Endothelial cell of umbilical vein (primary cell): ENCODE results near the gene CDC37. TPM values are rescaled to one million over a fixed set of nuclear protein-coding genes. Genes with fewer than 3 reads are reported as not detected.

ENCODE experiments used
- BruUV-seq: library from RNA; stranded (reverse); fragments of 400-500 nt; replicated peaks from 2 replicates; lab custom pipeline; 2021; lab: Mats Ljungman, UMichigan
- CTCF ChIA-PET: fragments of 300-600, 350-600 bp; sonication (Branson Sonifier 250); formaldehyde crosslinking; loops from one replicate; lab custom pipeline; 2021; ENCODE audit warnings: antibody characterized with exemption, inconsistent platforms; lab: Charles Lee
- POLR2A ChIA-PET: fragments of 300-600, 350-600 bp; sonication (Branson Sonifier 250); formaldehyde crosslinking; loops from one replicate; lab custom pipeline; 2021; ENCODE audit warnings: antibody characterized with exemption, inconsistent platforms; lab: Charles Lee
- DNase-seq: peaks from one replicate; pipeline ENCODE4 v3.0.0-alpha.2; 2011; ENCODE audit warnings: low read depth, low spot score
- FAIRE-seq: peaks from 2 replicates; lab custom pipeline; 2011; peaks lifted over from hg19 to GRCh38; lab: Jason Lieb, UNC
- H2AFZ ChIP-seq: 2 replicates; pipeline ENCODE4 v1.6.0; 2012; ENCODE audit warnings: low read depth, low read length, control low read depth, inconsistent platforms
- H3K27ac ChIP-seq: 2 replicates; pipeline ENCODE4 v1.5.1; 2011; ENCODE audit warnings: low read depth, mild to moderate bottlenecking, control low read depth, low read length, moderate library complexity; ENCODE audit not compliant: insufficient read depth
- H3K27me3 ChIP-seq, 2 experiments: 2 replicates each; pipeline versions ENCODE4 v1.6.0 to v1.6.1; 2011; ENCODE audit warnings: low read length in 2 of 2, mixed read lengths in 1 of 2; ENCODE audit not compliant: control insufficient read depth in 2 of 2, insufficient read depth in 2 of 2
- H3K36me3 ChIP-seq, 2 experiments: 2 replicates in 1 of 2; 3 replicates in 1 of 2; pipeline ENCODE4 v1.5.1; 2011; ENCODE audit warnings: low read length in 2 of 2, mild to moderate bottlenecking in 1 of 2, moderate library complexity in 1 of 2; ENCODE audit not compliant: control insufficient read depth in 2 of 2, insufficient read depth in 2 of 2; ENCODE audit errors: extremely low read depth in 1 of 2
- H3K4me1 ChIP-seq: 3 replicates; pipeline ENCODE4 v1.5.1; 2011; ENCODE audit warnings: mild to moderate bottlenecking, low read length; ENCODE audit not compliant: control insufficient read depth, insufficient read depth; ENCODE audit errors: extremely low read depth
- H3K4me2 ChIP-seq: 2 replicates; pipeline ENCODE4 v1.6.1; 2011; ENCODE audit warnings: low read length, control low read depth, mixed read lengths; ENCODE audit not compliant: insufficient read depth
- H3K4me3 ChIP-seq, 3 experiments: fragments of 200-600 bp in 1 of 3; sonication (generic), shearing (Covaris generic) in 1 of 3; replicated peaks in 1 of 3; 2 replicates each; pipeline ENCODE4 v1.5.1; 2011 to 2016; ENCODE audit warnings: control low read depth in 3 of 3, low read length in 3 of 3, mild to moderate bottlenecking in 2 of 3, inconsistent platforms in 1 of 3, low read depth in 1 of 3, moderate library complexity in 1 of 3; ENCODE audit not compliant: insufficient read depth in 1 of 3
- H3K79me2 ChIP-seq: 2 replicates; pipeline ENCODE4 v1.6.0; 2012; ENCODE audit warnings: low read length, inconsistent platforms; ENCODE audit not compliant: control insufficient read depth, insufficient read depth
- H3K9ac ChIP-seq: replicated peaks from 2 replicates; pipeline ENCODE3; 2011; ENCODE audit warnings: low read length, control low read depth; ENCODE audit not compliant: insufficient read depth; ENCODE audit errors: extremely low read depth
- H3K9me1 ChIP-seq: replicated peaks from 3 replicates; pipeline ENCODE4 v1.6.0; 2011; ENCODE audit warnings: mild to moderate bottlenecking, low read length; ENCODE audit not compliant: control insufficient read depth, insufficient read depth; ENCODE audit errors: extremely low read depth
- H3K9me3 ChIP-seq: replicated peaks from 2 replicates; pipeline ENCODE4 v1.5.1; 2012; ENCODE audit warnings: low read length, inconsistent platforms; ENCODE audit not compliant: control insufficient read depth, insufficient read depth
- H4K20me1 ChIP-seq: replicated peaks from 2 replicates; pipeline ENCODE3; 2011; ENCODE audit warnings: mild to moderate bottlenecking, low read length; ENCODE audit not compliant: control insufficient read depth, insufficient read depth; ENCODE audit errors: extremely low read depth
- CTCF ChIP-seq, 2 donors: IDR thresholded peaks; 1 replicate in 1 of 2; 2 replicates in 1 of 2; pipeline ENCODE4 v1.5.1; 2011; ENCODE audit warnings: low read length in 2 of 2, mild to moderate bottlenecking in 2 of 2, moderate library complexity in 2 of 2, control low read depth in 1 of 2, inconsistent platforms in 1 of 2, low read depth in 1 of 2; ENCODE audit not compliant: insufficient read depth in 1 of 2; ENCODE audit errors: extremely low read depth in 1 of 2
- EZH2 ChIP-seq: IDR thresholded peaks from 2 replicates; pipeline ENCODE4 v1.6.1; 2012; ENCODE audit warnings: borderline replicate concordance, low read depth, mild to moderate bottlenecking, moderate library complexity, low read length, inconsistent platforms; ENCODE audit not compliant: severe bottlenecking
- FOS ChIP-seq: IDR thresholded peaks from 2 replicates; pipeline ENCODE4 v1.6.1; 2011; ENCODE audit warnings: mild to moderate bottlenecking, low read length, moderate library complexity, borderline replicate concordance; ENCODE audit not compliant: insufficient read depth
- GATA2 ChIP-seq: IDR thresholded peaks from 2 replicates; pipeline ENCODE4 v1.7.0; 2011; ENCODE audit warnings: low read depth, mild to moderate bottlenecking, moderate library complexity, mixed read lengths, low read length; ENCODE audit not compliant: insufficient read length, insufficient read depth
- JUN ChIP-seq: IDR thresholded peaks from 2 replicates; pipeline ENCODE4 v1.6.1; 2011; ENCODE audit warnings: borderline replicate concordance, low read depth; ENCODE audit not compliant: insufficient read length, insufficient read depth
- MAX ChIP-seq: IDR thresholded peaks from 2 replicates; pipeline ENCODE4 v1.6.1; 2011; ENCODE audit not compliant: insufficient read depth, insufficient read length
- MYC ChIP-seq: IDR thresholded peaks from one replicate; pipeline ENCODE4 v1.6.1; 2011; ENCODE audit warnings: mild to moderate bottlenecking, low read depth, low read length
- POLR2A ChIP-seq: IDR thresholded peaks from 2 replicates; pipeline ENCODE4 v1.6.1; 2012; ENCODE audit warnings: low read depth, mild to moderate bottlenecking, control low read depth, low read length
- POLR2AphosphoS5 ChIP-seq: IDR thresholded peaks from 2 replicates; pipeline ENCODE4 v1.6.1; 2012; ENCODE audit warnings: low read depth, mild to moderate bottlenecking, control low read depth, low read length, moderate library complexity; ENCODE audit not compliant: insufficient read depth
- dilution Hi-C: fragments of 300-500 bp; cut with MboI; formaldehyde crosslinking; loops from one replicate; pipeline ENCODE4 v1.15.0; 2019; ENCODE audit warnings: low sequenced_read_pairs; ENCODE audit not compliant: extremely low pct_ligation_motif_present
- intact Hi-C: fragments of 100-400 bp; cut with micrococcal nuclease; formaldehyde crosslinking; loops from one replicate; pipeline ENCODE4 v1.10.0; 2022
- polyA plus RNA-seq, 4 experiments: library from polyadenylated mRNA; depleted of rRNA in 3 of 4; stranded (reverse) in 3 of 4; unstranded in 1 of 4; fragments of >200 nt; gene quantifications; 2 replicates each; pipeline versions ENCODE4 v1.2.1 to v1.2.3, GENCODE V29; 2011 to 2012; ENCODE audit warnings: missing spikeins in 1 of 4
- total RNA-seq: library from RNA; stranded (reverse); gene quantifications from 2 replicates; pipeline ENCODE4 v1.2.3, GENCODE V29; 2021

Gene CDC37
- total and polyA plus RNA-seq, 2 donors (not counting 3 experiments of a cell fraction or from before 2014, with no cell fraction given): 300 to 372 TPM

GRCh38 chr19:10374931-10375330, 28.4 kb downstream of the CDC37 start:
- no TSS peak for BruUV-seq
- no peaks in the 10 kb centered on the region for H3K9me3 ChIP-seq
- no peaks in the 10 kb centered on the region for H3K27me3 ChIP-seq
- no peak for DNase-seq
- H3K4me3 ChIP-seq: no peak overlapping the region
- peaks cover 6% of the 10 kb centered on the region for H3K79me2 ChIP-seq
- H3K36me3 ChIP-seq: peaks cover 0 to 9% of the 10 kb centered on the region in 2 experiments
- no peak overlapping the region for H3K9ac ChIP-seq
- H3K4me2 ChIP-seq: no peak overlapping the region
- no peak for FAIRE-seq
- intact Hi-C loops (no loop called here), dilution Hi-C loops (no loop called here)
- no peak for TF ChIP-seq CTCF (IDR thresholded peaks at IDR 0.05; ENCODE audit: extremely low read depth in 1 of 2, insufficient read depth in 1 of 2, low read depth in 1 of 2, low read length in 2 of 2)
- POLR2A ChIA-PET: no interaction called here
- no peak overlapping the region for H2AFZ ChIP-seq
- H3K4me1 ChIP-seq: peaks cover 6% of the 10 kb centered on the region
- CTCF ChIA-PET: interaction anchor here (0.6 to 2.2 kb wide), 2 partner anchors 97 to 116 kb away, joined by 3 to 6 read pairs; no protein-coding TSS in a partner anchor
- no peaks in the 10 kb centered on the region for H3K9me1 ChIP-seq
- no peak overlapping the region for H3K27ac ChIP-seq
- H4K20me1 ChIP-seq: no peaks in the 10 kb centered on the region

GRCh38 chr19:10372690-10373089, 30.7 kb downstream of the CDC37 start:
- H3K27ac ChIP-seq: no peak overlapping the region
- no peak overlapping the region for H3K4me3 ChIP-seq
- H3K9me1 ChIP-seq: no peaks in the 10 kb centered on the region
- intact Hi-C loops (no loop called here), dilution Hi-C loops (no loop called here)
- H3K27me3 ChIP-seq: no peaks in the 10 kb centered on the region
- no peak overlapping the region for H3K4me2 ChIP-seq
- no TSS peak for BruUV-seq
- no peak overlapping the region for H2AFZ ChIP-seq
- H3K36me3 ChIP-seq: peaks cover 3 to 15% of the 10 kb centered on the region in 2 experiments
- FAIRE-seq (no peak), DNase-seq (no peak)
- no peaks in the 10 kb centered on the region for H3K9me3 ChIP-seq
- no peaks in the 10 kb centered on the region for H4K20me1 ChIP-seq
- no peaks in the 10 kb centered on the region for H3K79me2 ChIP-seq
- ChIA-PET POLR2A (interaction anchor here (0.7 kb wide), 1 partner anchor 83 kb away, joined by 3 read pairs; no protein-coding TSS in a partner anchor), CTCF (interaction anchor here (1.4 to 1.5 kb wide), 2 partner anchors 16 to 114 kb away, joined by 5 to 10 read pairs; no protein-coding TSS in a partner anchor)
- TF ChIP-seq CTCF (IDR thresholded peaks at IDR 0.05; ENCODE audit: extremely low read depth in 1 of 2, insufficient read depth in 1 of 2, low read depth in 1 of 2, low read length in 2 of 2): no peak
- TF ChIP-seq JUN: no peak
- no peak for TF ChIP-seq MYC
- TF ChIP-seq MAX: no peak
- TF ChIP-seq FOS: no peak
- no peak for TF ChIP-seq EZH2
- TF ChIP-seq GATA2: no peak
- no peak for TF ChIP-seq POLR2AphosphoS5
- no peak for TF ChIP-seq POLR2A
- H3K9ac ChIP-seq: no peak overlapping the region
- H3K4me1 ChIP-seq: no peaks in the 10 kb centered on the region
